Adipose tissue (tissue), 3 donors: ENCODE measurements around the gene ARHGAP45. TPM values are rescaled to one million over a fixed set of nuclear protein-coding genes. Genes with fewer than 3 reads are reported as not detected.
"Not testable (repeated sequence)": the region's sequence is repeated elsewhere in the genome, so short reads cannot be mapped to it uniquely, and the experiment has no call there.

Experiments used
- H3K27ac ChIP-seq: one replicate; pipeline ENCODE4 v1.5.1; 2013; ENCODE audit warnings: low read depth, low read length
- WGBS, 3 donors: extraction: QIAGEN DNeasy Blood & Tissue Kit; methylation state at CpG; one replicate each; pipeline ENCODE4 v1.1.7; 2013; 5-methylcytosine and 5-hydroxymethylcytosine counted together
- polyA plus RNA-seq, 3 donors: library from polyadenylated mRNA; stranded (reverse); fragments of 200-250 nt; gene quantifications; one replicate each; pipeline ENCODE4 v1.2.3, GENCODE V29; 2013
- donor health status: healthy with polysubstance abuse.
- donor health status: Bipolar disorder and iron deficiency.
- donor health status: healthy.

ARHGAP45 gene, protein sequence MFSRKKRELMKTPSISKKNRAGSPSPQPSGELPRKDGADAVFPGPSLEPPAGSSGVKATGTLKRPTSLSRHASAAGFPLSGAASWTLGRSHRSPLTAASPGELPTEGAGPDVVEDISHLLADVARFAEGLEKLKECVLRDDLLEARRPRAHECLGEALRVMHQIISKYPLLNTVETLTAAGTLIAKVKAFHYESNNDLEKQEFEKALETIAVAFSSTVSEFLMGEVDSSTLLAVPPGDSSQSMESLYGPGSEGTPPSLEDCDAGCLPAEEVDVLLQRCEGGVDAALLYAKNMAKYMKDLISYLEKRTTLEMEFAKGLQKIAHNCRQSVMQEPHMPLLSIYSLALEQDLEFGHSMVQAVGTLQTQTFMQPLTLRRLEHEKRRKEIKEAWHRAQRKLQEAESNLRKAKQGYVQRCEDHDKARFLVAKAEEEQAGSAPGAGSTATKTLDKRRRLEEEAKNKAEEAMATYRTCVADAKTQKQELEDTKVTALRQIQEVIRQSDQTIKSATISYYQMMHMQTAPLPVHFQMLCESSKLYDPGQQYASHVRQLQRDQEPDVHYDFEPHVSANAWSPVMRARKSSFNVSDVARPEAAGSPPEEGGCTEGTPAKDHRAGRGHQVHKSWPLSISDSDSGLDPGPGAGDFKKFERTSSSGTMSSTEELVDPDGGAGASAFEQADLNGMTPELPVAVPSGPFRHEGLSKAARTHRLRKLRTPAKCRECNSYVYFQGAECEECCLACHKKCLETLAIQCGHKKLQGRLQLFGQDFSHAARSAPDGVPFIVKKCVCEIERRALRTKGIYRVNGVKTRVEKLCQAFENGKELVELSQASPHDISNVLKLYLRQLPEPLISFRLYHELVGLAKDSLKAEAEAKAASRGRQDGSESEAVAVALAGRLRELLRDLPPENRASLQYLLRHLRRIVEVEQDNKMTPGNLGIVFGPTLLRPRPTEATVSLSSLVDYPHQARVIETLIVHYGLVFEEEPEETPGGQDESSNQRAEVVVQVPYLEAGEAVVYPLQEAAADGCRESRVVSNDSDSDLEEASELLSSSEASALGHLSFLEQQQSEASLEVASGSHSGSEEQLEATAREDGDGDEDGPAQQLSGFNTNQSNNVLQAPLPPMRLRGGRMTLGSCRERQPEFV
- polyA plus RNA-seq, result 10 to 100 TPM; 10.1 to 22.3 (median 14.7) TPM

GRCh38 chr19:1066748-1067340 lies at the start of gene ARHGAP45:
TSS of gene ARHGAP45 (plus strand) at chr19:1067167. CDS start at chr19:1067406, 239 bp downstream.
- WGBS, 3 donors, result 4 to 8% (median 5%) methylated on average over 43 to 61 of the region's 61 CpGs
- peak within 1 kb of the TSS; percentile 23 for H3K27ac ChIP-seq

DNA sequence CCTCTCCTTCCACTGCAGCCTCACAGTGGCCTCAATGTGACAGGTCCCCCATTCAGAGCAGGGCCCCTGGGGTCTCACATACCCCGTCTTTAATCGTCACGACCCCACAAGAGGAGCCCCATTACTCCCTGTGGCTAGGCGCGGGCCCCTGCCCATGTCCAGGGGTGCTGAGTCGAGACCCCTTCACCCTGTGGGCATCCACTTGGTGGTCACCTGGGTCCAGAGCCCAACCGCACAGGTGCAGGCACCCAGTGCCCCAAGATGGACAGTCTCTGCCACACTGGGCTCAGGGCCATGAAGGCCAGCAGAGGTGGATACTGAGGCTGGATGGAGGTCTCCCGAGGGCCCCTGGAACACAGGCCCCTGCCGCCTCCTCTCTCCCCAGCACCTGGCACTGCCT lies 49.1 kb upstream of the ARHGAP45 start:
- no peak overlapping the region for H3K27ac ChIP-seq
- WGBS, 3 donors, result 76 to 92% (median 88%) methylated on average over 9 of the region's 9 CpGs

- H3K27ac ChIP-seq, result no peak overlapping the region
- WGBS, 3 donors, result 55 to 79% (median 76%) methylated on average over 5 of the region's 5 CpGs
Measured at GRCh38 chr19:1018393-1018792, 48.6 kb upstream of the ARHGAP45 start.

GRCh38 chr19:1018932-1019615 lies 47.9 kb upstream of the ARHGAP45 start:
- H3K27ac ChIP-seq, result no peak overlapping the region

DNA sequence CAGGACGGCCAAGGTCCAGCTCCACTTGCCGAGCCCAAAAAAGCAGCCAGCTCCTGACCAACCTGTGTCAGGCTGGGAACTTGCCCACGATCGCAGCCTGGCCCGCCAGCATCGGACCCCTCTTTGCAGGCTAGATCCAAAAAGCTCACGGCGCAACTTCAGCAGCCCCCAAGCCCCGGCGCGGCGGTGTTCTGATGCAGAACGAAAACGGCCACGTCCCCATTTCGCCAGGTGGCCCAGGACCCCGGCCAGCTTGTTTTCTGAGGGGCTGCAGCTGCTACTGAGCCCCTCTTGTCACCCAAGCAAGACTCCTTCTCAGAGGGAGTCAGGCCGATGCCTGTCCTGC lies 47.4 kb upstream of the ARHGAP45 start:
- no peak overlapping the region for H3K27ac ChIP-seq
- 38 to 69% (median 67%) methylated on average over 17 to 18 of the region's 18 CpGs for WGBS, 3 donors

More at GRCh38 chr19:1018932-1019615, 47.9 kb upstream of the ARHGAP45 start:
- 27 to 59% (median 57%) methylated on average over 16 to 17 of the region's 17 CpGs for WGBS, 3 donors

GRCh38 chr19:1019980-1020867 lies 46.7 kb upstream of the ARHGAP45 start:
- no peak overlapping the region for H3K27ac ChIP-seq
- 1 to 2% (median 1%) methylated on average over 59 to 60 of the region's 60 CpGs for WGBS, 3 donors

DNA sequence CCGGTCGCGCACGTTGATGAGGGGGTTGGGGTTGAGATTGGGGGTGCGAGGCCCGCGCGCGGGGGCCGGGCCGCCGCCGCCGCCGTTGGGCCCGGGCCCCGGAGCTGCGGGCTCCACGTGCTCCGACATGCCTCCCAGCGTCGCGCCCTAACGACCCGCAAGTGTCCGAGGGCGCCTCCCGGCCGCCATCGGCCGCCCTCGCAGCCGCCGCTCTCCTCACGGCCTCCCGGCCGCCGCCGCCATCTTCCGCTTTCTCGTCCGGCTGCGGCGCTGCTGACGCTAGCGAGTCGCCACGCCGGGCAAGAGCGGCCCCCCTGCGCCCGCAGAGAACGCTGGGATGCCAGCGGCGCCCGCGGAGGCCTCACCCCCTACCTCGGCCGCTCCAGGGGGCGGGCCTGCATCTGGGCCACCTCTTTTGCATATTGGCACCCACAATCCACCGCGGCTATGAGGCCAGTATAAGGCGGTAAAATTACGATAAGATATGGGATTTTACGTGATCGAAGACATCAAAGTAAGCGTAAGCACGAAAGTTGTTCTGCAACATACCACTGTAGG lies 46.0 kb upstream of the ARHGAP45 start, which contains the start of gene TMEM259:
TMEM259 (minus strand) TSS at position 256 of the 558 bp plus-strand sequence; CDS start at position 129, 127 bp downstream.
- H3K27ac ChIP-seq, result peak within 1 kb of the TSS; percentile 84
- WGBS, 3 donors, result 0 to 1% (median 0%) methylated on average over 44 to 68 of the region's 68 CpGs

GRCh38 chr19:1023883-1024188 lies 43.1 kb upstream of the ARHGAP45 start:
- 79 to 89% (median 83%) methylated on average over 5 of the region's 5 CpGs for WGBS, 3 donors
- not testable (repeated sequence) for H3K27ac ChIP-seq

DNA sequence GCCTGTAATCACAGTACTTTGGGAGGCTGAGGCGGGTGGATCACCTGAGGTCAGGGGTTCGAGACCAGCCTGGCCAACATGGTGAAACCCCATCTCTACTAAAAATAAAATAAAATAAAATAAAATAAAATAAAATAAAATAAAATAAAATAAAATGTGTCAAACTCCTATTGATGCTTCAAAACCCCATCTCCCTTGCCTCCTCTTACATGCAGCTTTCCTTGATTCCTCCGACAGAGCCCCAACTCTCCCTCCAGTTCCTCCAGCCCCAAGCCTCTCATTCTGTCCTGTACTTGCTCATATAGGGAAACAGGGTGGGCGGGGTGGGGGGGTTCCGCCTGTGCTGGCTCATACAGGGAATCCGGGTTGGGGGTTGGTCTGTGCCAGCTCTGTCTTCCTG lies 41.9 kb upstream of the ARHGAP45 start:
- H3K27ac ChIP-seq, result not testable (repeated sequence)
- whole genome bisulfite sequencing, 3 donors, result 85 to 89% (median 86%) methylated on average over 6 of the region's 6 CpGs

DNA sequence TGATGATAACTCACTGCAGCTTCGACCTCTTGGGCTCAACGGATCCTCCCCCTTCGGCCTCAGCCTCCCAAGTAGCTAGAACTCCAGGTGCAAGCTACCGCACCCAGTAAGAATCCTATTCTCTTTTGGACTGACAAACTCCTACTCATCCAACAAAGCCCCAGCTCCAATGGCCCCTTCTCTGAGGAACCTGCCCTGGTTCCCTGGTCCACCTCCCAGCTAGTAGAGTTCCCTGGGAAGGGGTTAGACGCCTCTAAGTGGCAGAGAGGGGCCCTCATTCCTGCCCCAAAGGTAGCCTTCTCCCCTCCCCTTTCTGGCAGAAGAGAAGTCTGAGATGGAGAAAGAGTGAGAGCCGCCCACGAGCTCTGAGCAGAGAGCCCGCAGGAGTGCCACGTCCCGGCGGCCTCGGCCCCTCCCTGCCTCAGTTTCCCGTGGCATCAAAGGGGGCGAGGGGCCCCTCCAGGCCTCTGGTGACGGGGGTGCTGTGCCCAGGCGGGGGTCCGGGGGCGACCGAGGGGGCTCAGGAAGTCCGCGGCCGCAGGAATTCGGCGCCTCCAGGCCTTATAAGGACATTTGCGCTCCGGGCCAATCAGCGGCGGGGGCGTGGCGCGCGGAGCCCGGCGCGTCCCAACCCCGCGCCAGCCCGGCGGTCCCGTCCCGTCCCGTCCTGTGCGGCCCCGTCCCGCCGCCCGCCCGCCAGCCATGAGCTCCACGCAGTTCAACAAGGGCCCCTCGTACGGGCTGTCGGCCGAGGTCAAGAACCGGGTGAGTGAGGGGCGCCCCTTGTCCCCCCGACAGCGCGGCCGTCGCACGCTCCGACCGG lies 40.8 kb upstream of the ARHGAP45 start, which contains the start of gene CNN2:
CNN2 (plus strand) TSS at position 649 of the 823 bp plus-strand sequence; CDS start at position 703, 54 bp downstream.
- 5 to 9% (median 6%) methylated on average over 32 to 63 of the region's 63 CpGs for WGBS, 3 donors
- H3K27ac ChIP-seq, result peak within 1 kb of the TSS; percentile 65

DNA sequence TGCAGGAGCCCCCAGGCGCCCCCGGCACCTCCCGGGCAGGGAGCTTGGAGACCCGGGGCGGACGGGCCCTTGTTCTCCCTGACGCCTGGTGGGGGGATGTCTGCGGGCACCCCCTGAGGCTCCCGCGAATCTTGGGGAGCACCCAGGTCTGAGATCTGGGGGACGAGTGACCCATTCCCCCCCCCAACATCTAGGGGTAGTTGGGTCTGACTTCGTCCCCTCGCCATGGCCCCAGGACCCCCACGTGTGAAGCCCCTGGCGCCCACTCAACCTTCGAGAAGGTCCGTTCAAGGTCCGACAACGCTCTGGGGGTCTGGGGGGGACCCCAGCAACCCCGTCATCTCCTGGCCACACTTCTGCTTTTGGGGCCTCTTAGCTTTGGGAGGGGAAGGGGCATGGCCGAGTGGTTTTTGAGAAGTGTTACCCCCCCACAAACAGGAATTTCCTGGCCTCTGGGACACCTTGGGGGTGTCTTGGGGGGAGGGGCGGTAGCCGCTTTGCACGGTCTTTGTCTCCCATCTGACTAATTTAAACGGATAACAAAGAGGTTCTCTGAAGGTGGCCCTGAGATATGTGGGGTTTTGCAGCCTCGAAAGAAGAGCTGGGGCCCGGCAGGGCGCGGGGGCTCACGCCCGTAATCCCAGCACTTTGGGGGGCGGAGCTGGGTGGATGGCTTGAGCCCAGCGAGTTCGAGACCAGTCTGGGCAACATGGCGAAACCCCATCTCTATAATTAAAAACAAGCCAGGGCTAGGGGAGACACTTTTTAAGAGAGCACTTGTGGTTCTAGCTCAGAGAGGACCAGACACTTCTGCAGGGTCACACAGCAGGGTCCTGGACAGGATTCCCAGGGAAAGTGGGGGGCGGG lies 40.0 kb upstream of the ARHGAP45 start:
- H3K27ac ChIP-seq, result peak overlapping the region; percentile 65
- WGBS, 3 donors, result 1 to 3% (median 1%) methylated on average over 36 of the region's 36 CpGs

DNA sequence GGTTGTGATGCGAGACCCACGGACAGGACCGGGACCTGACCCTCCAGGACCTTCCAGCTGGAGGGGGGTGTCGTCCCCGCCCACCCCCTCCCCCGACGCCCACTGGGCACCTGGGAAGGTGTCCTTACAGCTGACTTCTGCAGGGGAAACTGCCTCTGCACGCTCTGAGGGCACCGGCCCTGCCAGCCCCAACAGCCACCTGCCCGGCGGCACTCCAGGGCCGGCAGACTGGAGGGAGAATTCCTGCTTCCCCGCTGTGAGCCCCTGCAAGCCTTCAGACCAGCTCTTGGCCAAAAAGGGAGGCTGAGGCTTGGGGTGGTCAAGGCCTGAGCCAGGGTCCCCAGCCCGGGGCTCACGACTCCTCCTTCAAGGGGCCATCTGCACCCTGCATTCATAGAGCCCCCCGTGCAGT lies 39.3 kb upstream of the ARHGAP45 start:
- WGBS, 3 donors, result 1 to 5% (median 5%) methylated on average over 15 to 16 of the region's 16 CpGs
- H3K27ac ChIP-seq, result peak overlapping the region; percentile 73

DNA sequence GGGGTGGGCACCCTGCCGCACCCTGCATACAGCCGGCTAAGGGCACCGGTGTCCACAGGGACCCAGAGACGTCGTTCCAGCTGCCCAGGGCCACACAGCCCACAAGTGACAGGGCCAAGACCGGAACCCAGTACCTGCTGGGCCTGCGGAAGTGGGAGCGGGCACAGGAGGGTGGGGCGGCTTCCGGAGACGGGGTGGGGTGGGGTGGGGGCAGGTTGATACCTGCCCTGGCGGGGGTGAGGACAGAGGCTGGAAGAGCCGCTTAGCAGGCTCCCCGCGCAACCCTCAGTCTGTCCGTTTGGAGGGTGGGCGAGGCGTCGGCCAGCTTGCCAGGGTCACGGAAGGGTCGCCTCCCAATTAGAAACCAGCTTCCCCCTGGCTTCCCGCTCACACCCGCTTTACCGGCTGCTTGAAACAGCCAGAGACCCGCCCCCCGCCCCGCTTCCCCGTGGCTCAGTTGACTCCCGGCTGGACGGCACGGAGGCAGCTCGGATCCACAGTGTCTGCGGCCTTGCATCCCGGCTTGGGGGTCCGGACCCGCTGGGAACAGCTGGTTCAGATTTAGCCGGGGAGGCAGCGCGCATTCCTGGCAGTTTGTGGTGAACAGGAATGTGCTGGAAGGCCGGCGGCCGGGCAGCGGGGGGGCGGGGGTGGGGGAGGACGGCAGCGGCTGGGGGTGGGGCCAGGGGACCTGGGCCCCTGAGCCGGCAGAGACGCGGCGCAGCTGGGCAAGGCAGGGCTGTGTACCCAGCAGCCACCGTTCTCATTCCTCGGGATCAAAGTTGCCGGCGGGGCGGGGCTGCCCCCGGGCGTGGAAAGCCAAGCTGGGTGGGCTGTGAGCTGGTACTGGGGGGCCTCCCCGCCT lies 38.7 kb upstream of the ARHGAP45 start:
- WGBS, 3 donors, result 2 to 4% (median 3%) methylated on average over 49 to 58 of the region's 58 CpGs
- H3K27ac ChIP-seq, result peak overlapping the region; percentile 73

GRCh38 chr19:1032264-1032867 lies 34.6 kb upstream of the ARHGAP45 start:
- 83 to 94% (median 92%) methylated on average over 20 of the region's 20 CpGs for WGBS, 3 donors

More at GRCh38 chr19:1032264-1032867, 34.6 kb upstream of the ARHGAP45 start:
- H3K27ac ChIP-seq, result no peak overlapping the region
